ENCODE results near the gene SORL1-AS1.
"Not testable (repeated sequence)": the region's sequence is repeated elsewhere in the genome, so short reads cannot be mapped to it uniquely, and the experiment has no call there.

SORL1-AS1 gene

GRCh38 chr11:121419836-121420235 is 32.9 kb downstream of the SORL1-AS1 start:
- intact Hi-C loops (cut with micrococcal nuclease), result loop anchor here (5.0 kb wide), 4 partner anchors 32 to 1642 kb away; partner anchors contain the start of genes HSPA8, SORL1 and SORL1-AS1
- H3K9me3 Mint-ChIP-seq, result peaks cover under 1% of the 10 kb centered on the region
- H3K4me1 Mint-ChIP-seq (ENCODE audit: low read depth), result peaks cover 72% of the 10 kb centered on the region
- no peak overlapping the region for H3K4me3 Mint-ChIP-seq
- H3K27me3 Mint-ChIP-seq, result no peaks in the 10 kb centered on the region
- H3K27ac Mint-ChIP-seq, result no peak overlapping the region
- H3K36me3 Mint-ChIP-seq (ENCODE audit: low read depth), result no peaks in the 10 kb centered on the region

GRCh38 chr11:121418625-121419114 is 34.1 kb downstream of the SORL1-AS1 start:
- intact Hi-C loops (cut with micrococcal nuclease), result loop anchor here (5.0 kb wide), 3 partner anchors 34 to 1644 kb away; partner anchors contain the start of genes HSPA8, SORL1 and SORL1-AS1
- no peaks in the 10 kb centered on the region for H3K36me3 Mint-ChIP-seq (ENCODE audit: low read depth)
- peak overlapping the region; percentile 93 for H3K27ac Mint-ChIP-seq
- H3K4me3 Mint-ChIP-seq, result no peak overlapping the region
- no peaks in the 10 kb centered on the region for H3K27me3 Mint-ChIP-seq
- H3K9me3 Mint-ChIP-seq, result no peaks in the 10 kb centered on the region
- peaks cover 75% of the 10 kb centered on the region for H3K4me1 Mint-ChIP-seq (ENCODE audit: low read depth)

- H3K36me3 Mint-ChIP-seq (ENCODE audit: low read depth), result no peaks in the 10 kb centered on the region
- no peaks in the 10 kb centered on the region for H3K27me3 Mint-ChIP-seq
- H3K27ac Mint-ChIP-seq, result peak overlapping the region; percentile 93
- no peaks in the 10 kb centered on the region for H3K9me3 Mint-ChIP-seq
- H3K4me3 Mint-ChIP-seq, result peak overlapping the region; percentile 2
- H3K4me1 Mint-ChIP-seq (ENCODE audit: low read depth), result peaks cover 78% of the 10 kb centered on the region
- intact Hi-C loops (cut with micrococcal nuclease), result loop anchor here (5.0 kb wide), 3 partner anchors 35 to 1645 kb away; partner anchors contain the start of genes HSPA8, SORL1 and SORL1-AS1
These were observed 35.2 kb downstream of the SORL1-AS1 start for GRCh38 chr11:121417607-121418006.

GRCh38 chr11:121417055-121417551 is 35.7 kb downstream of the SORL1-AS1 start:
- peak overlapping the region; percentile 93 for H3K27ac Mint-ChIP-seq
- intact Hi-C loops (cut with micrococcal nuclease), result loop anchor here (5.0 kb wide), 3 partner anchors 35 to 1645 kb away; partner anchors contain the start of genes HSPA8, SORL1 and SORL1-AS1
- H3K36me3 Mint-ChIP-seq (ENCODE audit: low read depth), result no peaks in the 10 kb centered on the region
- H3K9me3 Mint-ChIP-seq, result no peaks in the 10 kb centered on the region
- no peaks in the 10 kb centered on the region for H3K27me3 Mint-ChIP-seq
- peak overlapping the region; percentile 2 for H3K4me3 Mint-ChIP-seq
- peaks cover 78% of the 10 kb centered on the region for H3K4me1 Mint-ChIP-seq (ENCODE audit: low read depth)

GRCh38 chr11:121415856-121416255 is 36.9 kb downstream of the SORL1-AS1 start:
- H3K9me3 Mint-ChIP-seq, result no peaks in the 10 kb centered on the region
- peaks cover 68% of the 10 kb centered on the region for H3K4me1 Mint-ChIP-seq (ENCODE audit: low read depth)
- intact Hi-C loops (cut with micrococcal nuclease), result loop anchor here (5.0 kb wide), 3 partner anchors 36 to 1646 kb away; partner anchors contain the start of genes HSPA8, SORL1 and SORL1-AS1
- no peaks in the 10 kb centered on the region for H3K36me3 Mint-ChIP-seq (ENCODE audit: low read depth)
- H3K4me3 Mint-ChIP-seq, result no peak overlapping the region
- no peaks in the 10 kb centered on the region for H3K27me3 Mint-ChIP-seq
- peak overlapping the region; percentile 54 for H3K27ac Mint-ChIP-seq

GRCh38 chr11:121414141-121414913 is 38.4 kb downstream of the SORL1-AS1 start:
- Mint-ChIP-seq H3K36me3 (ENCODE audit: low read depth) (no peaks in the 10 kb centered on the region), H3K4me3 (no peak overlapping the region), H3K4me1 (ENCODE audit: low read depth) (peaks cover 56% of the 10 kb centered on the region), H3K9me3 (no peaks in the 10 kb centered on the region), H3K27me3 (no peaks in the 10 kb centered on the region), H3K27ac (peak overlapping the region; percentile 54)
- intact Hi-C loops (cut with micrococcal nuclease), result no loop called here

GRCh38 chr11:121412711-121413415 is 39.9 kb downstream of the SORL1-AS1 start:
- H3K27ac Mint-ChIP-seq, result peak overlapping the region; percentile 64
- intact Hi-C loops (cut with micrococcal nuclease), result no loop called here
- H3K9me3 Mint-ChIP-seq, result no peaks in the 10 kb centered on the region
- no peak overlapping the region for H3K4me3 Mint-ChIP-seq
- no peaks in the 10 kb centered on the region for H3K36me3 Mint-ChIP-seq (ENCODE audit: low read depth)
- no peaks in the 10 kb centered on the region for H3K27me3 Mint-ChIP-seq
- H3K4me1 Mint-ChIP-seq (ENCODE audit: low read depth), result peaks cover 51% of the 10 kb centered on the region

GRCh38 chr11:121412000-121412587 is 40.7 kb downstream of the SORL1-AS1 start:
- Mint-ChIP-seq H3K9me3 (no peaks in the 10 kb centered on the region), H3K27ac (peak overlapping the region; percentile 31), H3K4me3 (no peak overlapping the region), H3K27me3 (no peaks in the 10 kb centered on the region), H3K36me3 (ENCODE audit: low read depth) (no peaks in the 10 kb centered on the region), H3K4me1 (ENCODE audit: low read depth) (peaks cover 45% of the 10 kb centered on the region)
- intact Hi-C loops (cut with micrococcal nuclease), result no loop called here

- H3K27ac Mint-ChIP-seq; H3K36me3 Mint-ChIP-seq (ENCODE audit: low read depth); H3K27me3 Mint-ChIP-seq; H3K4me3 Mint-ChIP-seq; intact Hi-C loops (cut with micrococcal nuclease); H3K9me3 Mint-ChIP-seq: not testable (repeated sequence)
- peaks cover 41% of the 10 kb centered on the region for H3K4me1 Mint-ChIP-seq (ENCODE audit: low read depth)
These were observed 41.4 kb downstream of the SORL1-AS1 start for GRCh38 chr11:121411330-121411729.

- H3K4me3 Mint-ChIP-seq; H3K9me3 Mint-ChIP-seq; intact Hi-C loops (cut with micrococcal nuclease); H3K27me3 Mint-ChIP-seq; H3K36me3 Mint-ChIP-seq (ENCODE audit: low read depth); H3K27ac Mint-ChIP-seq: not testable (repeated sequence)
- H3K4me1 Mint-ChIP-seq (ENCODE audit: low read depth), result peaks cover 40% of the 10 kb centered on the region
These were observed 42.7 kb downstream of the SORL1-AS1 start for GRCh38 chr11:121410041-121410440.

GRCh38 chr11:121408830-121409229 is 43.9 kb downstream of the SORL1-AS1 start:
- Mint-ChIP-seq H3K27me3 (no peaks in the 10 kb centered on the region), H3K27ac (no peak overlapping the region), H3K36me3 (ENCODE audit: low read depth) (no peaks in the 10 kb centered on the region), H3K4me1 (ENCODE audit: low read depth) (peaks cover 36% of the 10 kb centered on the region), H3K4me3 (no peak overlapping the region), H3K9me3 (no peaks in the 10 kb centered on the region)
- intact Hi-C loops (cut with micrococcal nuclease), result no loop called here

GRCh38 chr11:121406291-121406690 is 46.5 kb downstream of the SORL1-AS1 start:
- H3K4me1 Mint-ChIP-seq (ENCODE audit: low read depth), result peaks cover 21% of the 10 kb centered on the region
- no peaks in the 10 kb centered on the region for H3K27me3 Mint-ChIP-seq
- H3K36me3 Mint-ChIP-seq (ENCODE audit: low read depth), result no peaks in the 10 kb centered on the region
- intact Hi-C loops (cut with micrococcal nuclease), result no loop called here
- peak overlapping the region; percentile 63 for H3K27ac Mint-ChIP-seq
- H3K9me3 Mint-ChIP-seq, result no peaks in the 10 kb centered on the region
- no peak overlapping the region for H3K4me3 Mint-ChIP-seq

GRCh38 chr11:121405646-121406045 is 47.1 kb downstream of the SORL1-AS1 start:
- no peaks in the 10 kb centered on the region for H3K27me3 Mint-ChIP-seq
- H3K4me3 Mint-ChIP-seq, result no peak overlapping the region
- H3K27ac Mint-ChIP-seq, result peak overlapping the region; percentile 63
- H3K36me3 Mint-ChIP-seq (ENCODE audit: low read depth), result no peaks in the 10 kb centered on the region
- H3K9me3 Mint-ChIP-seq, result no peaks in the 10 kb centered on the region
- intact Hi-C loops (cut with micrococcal nuclease), result no loop called here
- peaks cover 21% of the 10 kb centered on the region for H3K4me1 Mint-ChIP-seq (ENCODE audit: low read depth)
